HG03342 (cell line): ENCODE results near the gene FASTK.
"Not testable (repeated sequence)": the region's sequence is repeated elsewhere in the genome, so short reads cannot be mapped to it uniquely, and the experiment has no call there.

ENCODE experiments used
- ATAC-seq: cut with Tn5 transposase; IDR thresholded peaks from one replicate; pipeline ENCODE4 v1.9.1; 2021; ENCODE audit warnings: mild to moderate bottlenecking, moderate library complexity; ENCODE audit not compliant: unreplicated experiment

The FASTK gene

GRCh38 chr7:151053751-151054150, 26.9 kb downstream of the FASTK start:
- ATAC-seq: no peak

DNA sequence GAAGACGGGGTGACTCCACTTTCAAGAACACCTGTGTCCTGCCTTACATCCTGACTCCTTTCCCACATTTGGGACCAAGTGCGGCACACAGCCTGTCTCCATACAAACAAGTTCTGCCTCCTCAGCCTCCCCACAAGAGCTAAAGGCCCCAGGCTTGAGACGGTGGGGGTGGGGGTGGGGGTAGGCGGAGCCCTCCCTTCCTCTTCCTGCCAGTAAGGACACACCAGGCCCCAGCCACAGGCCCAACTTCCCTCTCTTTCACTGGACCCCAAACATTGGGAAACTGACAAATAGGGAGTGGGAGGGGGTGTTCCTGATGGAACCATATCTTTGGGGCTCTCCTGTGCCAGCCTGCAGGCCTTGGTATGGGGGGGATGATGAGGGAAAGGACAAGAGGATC, 27.5 kb downstream of the FASTK start:
- no peak for ATAC-seq

DNA sequence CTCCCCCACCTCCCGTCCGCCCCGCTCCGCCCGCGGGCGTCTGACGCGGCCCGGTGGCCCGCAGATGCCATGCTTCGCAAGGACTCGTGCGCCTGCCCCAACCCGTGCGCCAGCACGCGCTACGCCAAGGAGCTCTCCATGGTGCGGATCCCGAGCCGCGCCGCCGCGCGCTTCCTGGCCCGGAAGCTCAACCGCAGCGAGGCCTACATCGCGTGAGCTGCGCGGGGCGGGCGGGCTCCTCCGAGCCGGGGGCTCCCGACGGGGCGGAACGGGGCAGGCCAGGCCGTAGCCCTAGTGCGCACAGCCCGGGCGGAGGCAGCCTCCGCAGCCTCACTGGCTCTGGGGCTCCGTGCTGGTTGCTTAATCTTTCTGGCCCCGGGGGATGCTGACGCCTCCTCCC, 29.5 kb downstream of the FASTK start:
- no peak for ATAC-seq

GRCh38 chr7:151048911-151049463, 31.6 kb downstream of the FASTK start:
- ATAC-seq: no peak

- ATAC-seq: no peak
Measured at GRCh38 chr7:151047976-151048815, 32.4 kb downstream of the FASTK start, which contains the start of gene ASIC3. ASIC3 (plus strand) TSS chr7:151048531; CDS start chr7:151048886, 355 bp downstream.

DNA sequence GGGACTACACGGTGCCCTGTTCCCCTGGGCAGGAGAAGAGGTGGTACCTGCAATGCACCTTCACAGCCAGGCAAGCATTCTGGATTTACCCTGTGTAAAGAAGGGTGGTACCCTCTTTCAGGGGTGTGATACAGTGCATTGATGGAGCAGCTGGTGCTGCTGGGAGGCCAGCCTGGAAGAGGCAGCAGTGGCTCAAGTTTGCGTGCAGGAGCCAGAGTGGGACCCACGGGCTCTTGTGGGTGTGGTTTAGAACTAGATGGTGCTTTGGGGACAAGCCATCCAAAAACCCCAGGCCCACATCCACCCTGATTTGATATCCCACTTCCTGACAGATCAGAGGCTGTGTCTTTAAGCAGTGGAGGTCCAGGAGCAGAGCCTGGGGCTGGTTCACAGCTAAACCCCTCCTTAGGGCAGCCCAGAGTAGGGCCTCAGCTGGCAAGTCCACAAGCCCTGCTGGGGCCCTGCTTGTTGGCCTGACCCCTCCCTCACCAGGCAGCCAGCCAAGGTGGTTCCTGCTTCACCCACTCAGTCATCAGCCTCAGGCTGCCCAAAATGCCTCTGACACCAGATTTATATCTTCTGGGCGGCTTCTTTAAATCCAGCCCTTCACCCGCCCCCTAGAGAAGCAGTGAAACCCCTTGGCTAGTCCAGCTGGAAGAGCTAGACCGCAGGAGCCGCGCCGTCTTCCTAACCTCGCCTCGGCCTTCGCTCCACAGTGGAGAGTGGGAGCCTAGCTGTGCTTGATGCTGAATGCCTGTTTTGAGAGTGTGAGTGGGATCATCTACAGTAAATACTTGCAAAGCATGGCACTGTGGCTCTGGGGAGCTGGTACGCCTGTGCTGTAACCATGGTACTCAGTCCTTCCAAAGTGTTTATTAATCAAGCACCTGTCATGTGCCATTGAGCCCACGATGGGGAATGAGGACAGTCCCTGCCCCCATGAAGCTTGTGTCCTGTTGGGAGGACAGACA, 33.7 kb downstream of the FASTK start:
- ATAC-seq: no peak

- no peak for ATAC-seq
Measured at GRCh38 chr7:151045967-151046366, 34.6 kb downstream of the FASTK start.

DNA sequence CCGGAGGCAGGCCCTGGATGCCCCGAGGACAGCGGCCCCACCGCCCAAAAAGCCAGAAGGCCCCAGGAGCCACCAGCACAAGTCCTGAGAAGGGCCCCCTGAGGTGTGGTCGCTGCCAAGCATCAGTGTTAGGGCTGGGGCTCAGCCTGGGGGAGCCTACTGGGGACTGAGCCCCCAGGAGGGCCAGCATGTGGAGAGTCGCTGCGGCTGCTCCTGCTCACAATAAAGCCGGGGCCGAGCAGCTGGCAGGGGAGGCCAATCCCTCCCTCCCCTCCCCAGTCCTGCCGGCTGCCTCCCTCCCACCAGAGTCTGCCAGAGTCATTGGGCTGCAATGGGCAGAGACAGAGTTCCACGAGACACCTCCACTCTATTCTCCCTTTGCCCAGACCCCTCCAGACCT, 35.3 kb downstream of the FASTK start:
- ATAC-seq: no peak

- ATAC-seq: no peak
Measured at GRCh38 chr7:151043959-151044358, 36.6 kb downstream of the FASTK start.

GRCh38 chr7:151043449-151043848, 37.2 kb downstream of the FASTK start:
- ATAC-seq: not testable (repeated sequence)

GRCh38 chr7:151040616-151041375, 39.8 kb downstream of the FASTK start:
- no peak for ATAC-seq

DNA sequence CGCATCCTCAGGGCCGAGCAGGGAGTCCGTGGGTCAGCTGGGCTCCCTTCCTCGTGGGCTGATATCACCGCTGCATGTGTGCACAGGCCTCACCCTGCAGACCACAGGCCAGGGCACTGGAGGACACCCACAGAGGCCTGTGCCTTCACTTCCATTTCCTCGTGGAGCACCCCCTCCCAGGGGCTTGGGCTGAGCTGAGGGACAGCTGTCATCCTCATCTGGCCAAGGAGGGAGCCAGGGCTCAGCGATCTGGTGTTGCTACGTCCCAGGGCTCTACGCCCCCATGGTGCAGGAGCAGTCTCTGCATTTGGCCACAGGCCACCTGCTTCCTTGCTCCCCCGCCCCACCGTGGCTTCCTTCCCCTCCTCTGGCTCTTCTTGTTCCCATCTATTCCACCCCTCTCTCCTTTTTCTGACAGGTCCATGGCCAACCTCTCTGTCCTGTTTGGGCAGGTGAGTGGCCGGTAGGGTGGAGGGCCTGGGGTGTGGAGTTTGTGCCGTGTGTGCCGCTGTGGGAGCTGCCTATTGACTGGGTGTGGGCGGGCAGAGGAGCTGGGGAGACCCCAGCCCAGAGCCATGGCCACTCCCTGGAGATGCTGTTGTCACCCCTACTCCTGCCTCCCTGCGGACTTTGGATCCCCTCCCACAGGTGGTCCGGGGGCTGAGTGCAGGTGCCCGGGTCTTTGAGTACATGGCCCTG, 40.6 kb downstream of the FASTK start:
- no peak for ATAC-seq

DNA sequence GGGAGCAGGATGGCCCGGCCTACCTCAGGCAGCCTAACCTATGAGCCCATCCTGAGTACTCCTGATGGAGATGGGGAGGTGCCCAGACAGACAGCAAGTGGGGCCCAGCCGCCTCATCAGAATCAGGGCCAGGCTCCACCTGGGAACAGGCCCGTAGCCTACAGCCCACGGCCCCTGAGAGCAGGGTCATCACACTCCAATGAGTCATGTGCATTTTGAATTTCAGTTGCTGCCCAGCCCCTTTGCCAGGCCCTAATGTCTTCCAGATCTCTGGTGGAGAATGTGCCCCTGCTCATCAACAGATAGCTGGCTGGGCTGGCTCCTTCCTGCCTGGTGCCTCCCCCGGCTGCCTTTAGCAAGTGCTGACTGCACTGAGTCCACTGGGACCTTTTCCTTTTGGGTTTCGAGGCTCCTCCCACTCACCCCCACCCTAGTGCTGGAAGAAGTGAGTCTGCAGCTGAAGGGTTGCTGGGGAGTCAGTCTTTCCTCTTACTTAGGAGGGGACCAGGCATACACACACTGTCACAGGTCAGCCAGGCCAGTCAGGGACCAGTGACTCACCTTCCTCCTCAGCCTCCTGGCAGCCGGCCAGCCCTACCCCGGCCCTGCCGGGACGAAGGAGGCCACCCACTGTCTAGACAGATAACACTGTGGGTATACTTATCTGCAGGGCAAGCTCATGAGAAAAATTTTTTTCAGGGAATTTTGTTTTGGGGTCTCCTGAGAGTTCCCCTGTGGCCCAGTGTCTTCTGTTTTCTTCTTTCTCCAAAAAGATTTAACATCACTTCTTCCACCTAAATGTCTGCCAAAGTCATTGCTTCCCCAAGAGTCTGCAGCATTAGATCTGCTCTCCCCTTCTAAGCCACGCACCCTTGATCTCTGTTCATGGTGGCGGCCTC, 41.4 kb downstream of the FASTK start:
- no peak for ATAC-seq

GRCh38 chr7:151035902-151036301, 44.7 kb downstream of the FASTK start:
- no peak for ATAC-seq

- no peak for ATAC-seq
Measured at GRCh38 chr7:151035026-151035717, 45.4 kb downstream of the FASTK start.

DNA sequence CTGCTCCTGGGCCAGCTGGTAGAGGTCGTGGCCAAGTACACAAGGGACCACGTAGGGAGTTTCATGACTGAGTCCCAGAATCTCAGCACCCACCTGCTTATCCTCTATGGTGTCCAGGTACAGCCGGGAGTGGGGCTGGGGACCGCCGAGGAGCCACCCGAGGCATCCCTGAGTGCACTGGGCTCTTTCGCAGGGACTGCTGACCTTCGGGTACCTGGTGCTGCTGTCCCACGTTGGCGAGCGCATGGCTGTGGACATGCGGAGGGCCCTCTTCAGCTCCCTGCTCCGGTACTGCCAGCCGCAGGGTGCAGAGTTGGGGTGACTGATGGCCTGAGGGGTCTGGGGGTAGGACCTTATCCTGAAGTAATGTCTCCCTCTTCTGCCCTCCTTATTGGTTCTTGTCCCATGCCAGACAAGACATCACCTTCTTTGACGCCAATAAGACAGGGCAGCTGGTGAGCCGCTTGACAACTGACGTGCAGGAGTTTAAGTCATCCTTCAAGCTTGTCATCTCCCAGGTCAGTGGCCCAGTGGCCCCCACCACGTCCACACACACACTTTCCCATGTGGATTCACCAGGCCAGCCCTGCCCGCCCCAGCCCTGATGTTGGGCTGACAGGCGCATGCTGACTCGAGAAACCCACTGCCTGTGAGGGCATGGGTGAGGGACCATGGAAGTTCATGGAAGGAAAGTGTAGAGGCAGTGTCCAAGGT, 46.1 kb downstream of the FASTK start:
- ATAC-seq: no peak

DNA sequence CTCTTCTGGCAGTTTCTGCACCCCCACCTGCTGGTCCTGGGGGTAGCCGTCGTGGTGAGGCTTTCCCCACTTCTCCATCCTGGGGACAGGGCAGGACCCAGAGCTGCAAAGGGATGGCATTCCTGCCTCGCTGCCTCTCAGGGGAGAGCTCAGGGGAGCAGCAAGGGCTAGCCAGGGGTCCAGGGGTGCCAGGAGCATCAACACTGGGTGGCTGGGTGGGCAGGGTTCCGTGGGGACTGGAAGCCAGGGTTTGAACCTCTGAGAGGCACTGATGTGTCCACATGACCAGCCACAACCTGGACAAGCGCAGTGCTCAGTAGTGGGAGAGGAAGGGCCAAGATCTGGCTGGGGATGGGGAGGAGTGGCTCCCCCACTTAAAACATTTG, 46.8 kb downstream of the FASTK start:
- ATAC-seq: no peak
